HG03095 (cell line): ENCODE results near the gene ANXA7.

Experiments used
- ATAC-seq: cut with Tn5 transposase; IDR thresholded peaks from one replicate; pipeline ENCODE4 v1.9.1; 2021; ENCODE audit warnings: moderate library complexity; ENCODE audit not compliant: unreplicated experiment

The ANXA7 gene

DNA sequence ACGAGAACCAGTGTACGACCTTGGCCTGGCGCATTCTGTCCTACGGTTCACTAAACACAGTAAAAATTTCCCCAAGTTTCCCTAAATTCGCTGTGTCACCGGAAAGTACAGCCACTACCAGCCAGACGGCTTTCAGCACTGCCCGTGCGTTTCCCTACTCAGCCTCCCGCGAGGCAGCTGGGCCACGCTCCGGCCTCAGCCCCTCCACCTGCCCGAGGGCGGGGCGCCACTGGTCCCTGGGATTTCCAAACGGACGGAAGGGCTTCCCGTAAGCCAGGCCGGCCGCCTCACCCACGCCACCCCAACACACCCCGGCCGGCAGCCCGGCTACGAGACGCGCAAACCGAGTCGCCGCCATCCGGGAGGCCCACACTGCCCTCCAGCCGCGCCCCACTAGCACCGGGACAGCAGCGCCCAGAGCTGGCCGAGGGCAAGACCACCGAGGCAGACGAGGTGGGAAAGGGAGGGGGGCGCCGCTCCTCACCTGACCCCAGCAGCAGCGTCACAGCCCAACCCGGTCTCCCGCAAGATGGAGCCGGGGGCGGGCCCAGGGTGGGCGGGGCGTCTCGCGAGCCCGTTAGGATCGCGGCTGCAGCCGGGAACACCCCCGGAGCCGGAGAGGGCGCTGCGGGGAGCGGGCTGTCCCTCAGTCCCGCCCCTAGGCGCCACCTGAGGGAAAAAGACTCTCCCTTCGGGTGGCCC, at the start of gene ANXA7:
Gene ANXA7 (minus strand): TSS at position 531 of the 702 bp plus-strand sequence. CDS start 13,202 bp downstream, outside the sequence.
- peak; percentile 87 for ATAC-seq

DNA sequence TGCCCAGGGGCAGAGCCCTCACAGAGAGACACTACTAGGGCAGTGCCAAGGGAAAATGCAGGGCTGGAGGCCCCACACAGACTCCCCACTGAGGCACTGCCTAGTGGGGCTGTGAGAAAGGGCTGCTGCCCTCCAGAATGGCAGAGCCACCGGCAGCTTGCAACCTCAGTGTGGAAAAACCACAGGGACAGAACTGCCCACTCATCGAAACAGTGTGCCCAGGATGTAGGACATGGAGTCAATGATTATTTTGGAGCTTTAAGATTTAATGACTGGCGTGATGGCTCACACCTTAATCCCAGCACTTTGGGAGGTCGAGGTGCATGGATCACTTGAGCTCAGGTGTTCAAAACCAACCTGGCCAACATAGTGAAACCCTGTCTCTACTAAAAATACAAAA, 47.0 kb upstream of the ANXA7 start:
- ATAC-seq: no peak

DNA sequence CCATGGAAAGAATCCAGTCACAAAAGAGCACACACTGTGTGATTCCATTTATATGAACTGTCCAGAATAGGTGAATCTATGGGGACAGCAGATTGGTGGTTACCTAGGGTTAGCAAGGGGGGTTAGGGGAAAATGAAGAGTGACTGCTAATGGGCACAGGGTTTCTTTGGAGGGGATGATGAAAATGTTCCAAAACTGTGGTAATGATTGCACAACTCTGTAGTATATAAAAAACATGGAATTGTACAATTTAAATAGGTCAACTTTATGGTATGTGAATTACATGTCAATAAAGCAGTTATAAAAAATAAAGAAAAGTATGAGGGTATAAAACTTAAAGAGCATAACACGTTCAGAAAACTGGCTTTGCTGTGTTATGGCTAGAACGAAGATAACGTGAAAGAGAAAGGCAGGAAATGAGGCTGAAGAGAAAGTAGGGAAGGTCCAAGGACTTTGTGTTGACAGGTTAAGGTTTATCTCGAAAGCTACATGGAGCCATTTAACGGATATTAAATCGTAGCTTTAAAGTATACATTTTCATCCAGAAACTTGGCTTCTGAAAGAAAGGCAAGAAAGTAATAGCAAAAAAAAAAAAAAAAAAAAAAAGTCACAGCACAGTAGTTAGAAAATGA, 45.9 kb upstream of the ANXA7 start:
- ATAC-seq: no peak

DNA sequence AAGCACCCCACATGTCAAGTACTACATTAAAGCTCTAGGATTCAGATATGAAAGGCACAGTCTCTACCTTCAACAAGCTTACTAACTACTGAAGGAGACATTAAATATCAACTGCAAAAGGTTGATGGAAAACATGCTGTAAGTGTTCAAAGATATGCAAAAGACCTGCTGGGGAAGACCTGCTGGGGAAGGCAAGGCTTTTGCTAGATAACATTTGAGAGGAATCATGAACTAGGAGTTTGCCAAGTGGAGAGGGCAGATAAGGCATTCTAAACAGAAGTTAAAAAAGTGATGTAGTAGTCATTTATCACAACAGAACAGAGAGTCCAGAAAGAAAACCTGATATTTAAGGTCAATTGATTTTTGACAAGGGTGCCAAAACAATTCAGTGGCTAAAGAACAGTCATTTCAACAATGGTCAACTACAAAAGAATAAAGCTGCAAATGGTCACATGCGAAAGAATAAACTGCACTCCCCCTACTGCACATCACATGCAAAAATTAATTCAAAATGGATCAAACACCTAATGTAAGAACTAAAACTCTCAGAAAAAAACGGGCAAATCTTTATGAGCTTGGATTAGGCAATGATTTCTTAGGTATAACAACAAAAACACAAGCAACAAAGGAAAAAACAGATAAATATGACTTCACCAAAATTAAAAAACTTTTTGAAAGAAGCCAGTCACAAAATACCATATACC, 42.5 kb upstream of the ANXA7 start:
- no peak for ATAC-seq

DNA sequence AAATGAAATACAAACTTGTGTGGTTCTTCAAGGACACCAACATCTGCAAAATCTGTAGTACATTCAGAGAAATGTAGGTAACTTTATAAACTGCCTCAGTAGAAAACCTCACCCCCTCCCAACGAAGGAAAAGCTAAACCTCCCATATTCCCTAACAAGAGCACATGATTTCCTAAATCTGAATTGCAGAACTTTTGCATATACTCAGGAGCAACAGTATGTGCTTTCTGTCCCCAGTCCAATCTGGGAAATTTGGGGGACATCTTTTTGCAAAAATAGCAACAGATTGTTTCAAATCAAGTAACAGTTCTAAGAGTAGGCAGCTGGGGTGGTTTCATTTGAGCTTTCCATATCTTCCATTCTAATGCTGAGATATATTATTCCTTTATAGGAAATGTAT, 35.3 kb upstream of the ANXA7 start:
- ATAC-seq: no peak

DNA sequence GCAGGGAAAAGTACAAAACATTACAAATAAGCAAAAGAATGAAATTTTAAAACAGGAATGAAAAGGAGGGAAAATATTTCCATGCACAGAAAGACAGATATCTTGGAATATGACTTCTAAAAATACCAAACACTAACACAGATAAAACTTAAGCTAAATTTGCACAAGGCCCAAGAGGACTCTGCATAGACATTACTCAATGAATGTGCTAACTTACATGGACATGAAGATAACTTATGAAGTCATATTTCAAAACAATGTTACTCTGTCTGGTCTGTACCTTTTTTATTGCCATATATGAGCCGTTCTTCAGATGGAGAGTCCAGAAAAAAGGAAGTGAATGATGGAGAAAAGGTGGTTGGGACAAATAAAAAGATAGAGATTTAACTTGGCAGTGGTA, 34.5 kb upstream of the ANXA7 start:
- no peak for ATAC-seq

DNA sequence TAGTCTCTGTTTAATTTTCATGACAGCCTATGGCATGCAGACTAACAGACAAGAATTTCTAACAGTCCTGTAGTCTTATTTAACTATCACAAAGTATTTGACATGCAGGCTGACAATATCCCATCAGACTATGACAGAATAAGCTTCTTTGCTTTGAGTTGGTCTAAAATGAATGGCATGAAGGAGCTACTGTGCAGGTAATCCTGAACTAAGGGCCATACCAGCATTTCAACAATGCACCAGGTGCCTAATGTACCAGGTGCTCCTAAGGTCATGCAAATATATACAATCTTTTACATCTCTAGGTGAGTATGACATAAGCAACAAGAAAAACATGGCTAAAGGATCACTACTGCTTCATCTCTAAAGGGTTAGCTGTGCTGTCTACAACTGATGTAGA, 33.1 kb upstream of the ANXA7 start:
- ATAC-seq: no peak

DNA sequence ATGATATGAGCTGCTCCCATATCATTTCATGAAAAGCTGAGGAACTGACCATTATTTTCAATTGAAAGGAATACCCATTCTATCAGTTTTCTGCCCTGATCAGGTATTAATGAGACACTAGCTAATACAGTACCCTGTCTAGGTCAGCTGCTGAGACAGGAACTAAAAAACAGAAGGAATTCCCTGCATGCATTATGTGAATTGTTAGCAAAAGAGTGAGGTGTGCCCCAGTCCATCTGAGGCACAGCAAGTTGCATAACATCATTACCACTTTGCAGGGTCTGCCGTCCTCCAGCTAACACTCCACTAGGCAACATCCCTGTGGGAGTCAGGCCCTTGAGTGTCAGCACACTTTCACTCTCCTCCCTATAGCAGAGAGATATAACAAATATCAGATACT, 30.6 kb upstream of the ANXA7 start:
- ATAC-seq: no peak

DNA sequence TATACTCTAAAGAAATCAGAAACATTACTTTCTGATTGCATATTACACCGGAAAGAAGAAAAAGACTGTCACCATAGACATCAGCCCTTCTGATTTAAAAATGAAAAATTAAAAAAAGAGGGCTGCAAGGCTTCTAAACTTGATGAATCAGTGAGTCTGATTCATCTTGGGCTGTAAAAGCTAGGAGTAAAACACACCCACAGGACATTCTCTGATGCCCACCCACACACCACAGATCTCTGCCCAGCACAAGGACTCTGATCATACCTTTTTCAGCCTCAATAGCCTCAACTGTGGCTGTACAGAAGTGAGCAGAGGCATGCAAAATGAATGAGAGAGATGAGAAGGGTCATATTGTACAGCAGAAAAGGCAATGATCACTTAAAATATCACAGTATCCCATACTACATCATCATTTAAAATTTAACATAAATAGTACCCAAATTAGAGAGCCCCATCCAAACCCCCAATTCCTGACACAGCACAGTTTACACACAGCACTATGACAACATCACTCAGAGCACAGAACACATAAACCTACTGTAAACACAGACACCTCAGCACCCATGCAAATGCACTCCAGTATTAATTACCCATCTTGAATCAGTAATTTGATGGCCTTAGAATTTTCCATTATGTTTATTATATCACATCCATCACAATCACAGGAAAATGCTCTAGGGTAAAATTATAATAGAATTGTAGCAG, 25.9 kb upstream of the ANXA7 start:
- ATAC-seq: no peak

DNA sequence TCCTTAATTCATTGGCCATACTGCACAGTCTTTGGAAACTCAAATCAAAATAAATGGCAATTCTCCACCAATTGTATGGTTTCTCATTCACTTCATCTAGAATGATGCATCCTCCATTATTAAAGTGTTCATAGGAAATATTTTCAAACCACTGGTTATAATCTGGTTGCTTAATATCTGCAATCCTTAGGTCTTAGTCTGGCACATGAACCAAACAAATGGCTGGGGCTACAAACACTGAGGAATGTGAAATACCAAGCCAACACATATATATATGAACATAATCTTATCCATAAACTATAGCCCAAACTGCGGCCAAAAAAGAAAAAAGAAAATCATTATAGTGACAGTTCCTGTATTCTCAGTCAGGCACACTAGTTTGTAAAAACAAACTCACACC, 25.2 kb upstream of the ANXA7 start:
- no peak for ATAC-seq

DNA sequence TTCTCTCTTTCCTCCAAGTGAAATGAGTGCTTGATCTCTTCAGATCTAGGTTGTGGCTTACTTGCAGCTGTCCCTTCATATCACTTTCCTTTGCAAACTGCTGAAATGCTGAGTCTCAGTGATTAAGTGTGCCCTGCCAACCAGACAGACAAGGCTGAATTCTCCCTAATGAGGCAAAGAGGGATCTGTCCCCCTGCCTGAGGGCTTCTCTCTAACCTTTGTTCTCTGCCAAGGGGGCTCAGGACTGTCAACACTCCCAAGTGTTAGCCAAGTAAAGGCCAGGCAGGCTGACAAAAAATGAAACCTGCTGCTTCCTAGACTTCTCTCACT, 19.6 kb upstream of the ANXA7 start, which contains the start of gene MSS51:
Gene MSS51 (minus strand): TSS at position 24 of the 330 bp plus-strand sequence. CDS start 5,277 bp downstream, outside the sequence.
- ATAC-seq: no peak

DNA sequence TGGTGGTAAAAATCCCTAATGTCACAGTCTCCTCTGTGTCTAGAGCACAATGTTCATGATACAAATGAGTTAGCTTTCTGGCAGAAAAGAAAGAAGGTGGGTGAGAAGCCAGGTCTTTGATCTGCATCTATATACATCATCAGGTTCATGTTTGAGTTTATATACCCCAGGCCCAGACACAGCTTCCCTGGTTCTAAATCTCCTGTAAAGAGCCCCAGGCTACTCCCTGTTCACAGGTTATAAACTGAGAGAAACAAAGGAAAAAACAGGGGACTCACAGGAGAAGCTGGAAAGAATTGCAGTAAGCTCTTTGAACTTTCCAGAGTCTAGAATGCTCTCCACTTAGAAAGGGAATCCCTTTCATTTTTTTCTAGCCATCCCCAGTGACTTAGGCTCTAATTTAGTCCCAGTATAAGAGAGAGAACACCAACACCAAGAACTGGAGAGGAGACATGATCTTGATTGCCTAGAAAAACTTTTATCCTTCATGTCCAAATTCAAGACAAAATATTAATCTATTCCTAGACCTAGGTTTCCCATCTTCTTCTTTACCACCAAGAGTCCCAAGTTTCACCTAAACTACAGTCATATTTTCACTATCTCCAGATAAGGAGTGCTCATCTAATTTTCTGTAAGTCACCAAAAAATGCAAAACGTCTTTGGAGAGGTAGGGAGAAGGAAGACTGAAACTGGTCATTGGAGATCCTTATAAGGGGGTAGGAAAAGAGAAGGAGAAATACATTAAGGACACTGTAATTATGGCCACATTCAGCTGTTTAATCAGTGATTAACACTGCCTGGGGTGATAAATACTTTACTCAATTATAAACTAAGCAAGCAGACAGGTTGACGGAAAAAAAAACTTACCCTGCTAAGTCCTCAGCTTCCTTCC, 19.0 kb upstream of the ANXA7 start:
- ATAC-seq: no peak

DNA sequence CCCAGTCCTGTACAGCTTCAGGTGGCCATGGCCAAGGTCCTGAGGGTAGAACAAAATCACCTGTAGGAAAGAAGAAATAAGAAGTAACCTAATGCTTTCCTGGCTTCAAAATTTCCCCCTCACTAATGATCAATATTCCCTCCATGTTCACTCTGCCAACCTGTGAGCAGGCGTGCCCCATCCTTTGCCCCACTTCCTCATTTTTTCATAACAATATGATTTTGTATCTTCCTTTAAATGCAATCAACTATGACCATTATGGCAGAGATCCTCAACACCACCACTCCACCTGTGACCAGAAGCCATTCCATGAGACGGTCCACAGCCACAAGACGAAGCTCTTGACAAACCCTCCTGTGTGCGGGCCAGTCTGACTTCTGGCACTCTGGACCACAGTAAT, 12.5 kb upstream of the ANXA7 start:
- ATAC-seq: no peak

DNA sequence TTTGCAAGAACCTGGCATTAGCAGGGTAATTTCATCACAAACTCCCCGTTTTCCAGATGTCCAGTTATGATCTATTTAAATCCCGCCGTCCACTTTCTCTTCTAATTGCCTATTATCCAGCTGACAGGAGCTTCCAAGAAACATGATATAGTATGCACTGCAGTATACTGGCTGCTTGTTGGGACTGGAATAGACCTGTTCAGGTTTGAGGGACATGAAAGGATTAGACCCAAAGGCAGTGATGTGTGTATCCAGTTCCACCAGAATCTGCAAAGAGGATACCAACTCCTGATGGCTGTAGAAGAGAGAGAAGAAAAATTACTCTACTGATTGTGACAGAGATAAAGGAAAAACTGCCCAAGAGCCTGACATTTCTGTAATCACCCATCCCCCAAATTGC, 10.6 kb upstream of the ANXA7 start:
- ATAC-seq: no peak

DNA sequence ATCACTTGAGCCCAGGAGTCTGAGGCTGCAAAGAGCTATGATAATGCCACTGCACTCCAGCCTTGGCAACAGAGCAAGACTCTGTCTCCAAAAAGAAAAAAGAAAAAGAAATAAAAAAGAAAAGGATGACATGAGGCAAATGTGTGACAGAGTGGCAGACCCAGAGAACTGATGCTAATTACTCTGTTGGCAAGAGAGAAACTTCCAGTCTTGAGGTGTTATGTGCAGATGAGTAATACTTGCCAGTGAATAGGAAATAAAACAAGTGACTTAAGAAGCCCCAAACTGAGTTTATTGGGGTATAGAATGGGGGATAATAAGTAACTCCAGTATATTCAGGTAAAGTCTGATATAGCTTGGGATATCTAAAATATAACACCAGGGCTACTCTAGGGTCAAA, 9.5 kb upstream of the ANXA7 start:
- ATAC-seq: no peak

DNA sequence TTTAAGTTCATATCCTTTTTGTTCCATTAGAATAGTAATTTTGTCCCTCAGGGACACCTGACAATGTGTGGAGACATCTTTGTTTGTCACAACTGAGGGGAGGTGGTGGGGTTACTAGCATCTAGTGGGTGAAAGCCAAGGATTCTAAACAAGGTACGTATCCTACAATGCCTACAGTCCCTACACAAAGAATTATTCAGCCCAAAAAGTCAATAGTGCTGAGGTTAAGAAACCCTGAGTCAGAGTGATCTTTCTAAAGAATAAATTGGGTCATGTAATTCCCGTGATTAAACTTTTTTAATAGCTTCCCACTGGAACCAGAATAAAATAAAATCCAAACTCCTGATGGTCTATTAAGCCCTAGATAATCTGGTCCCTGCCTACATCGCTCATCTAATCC, 2.7 kb upstream of the ANXA7 start:
- ATAC-seq: no peak

DNA sequence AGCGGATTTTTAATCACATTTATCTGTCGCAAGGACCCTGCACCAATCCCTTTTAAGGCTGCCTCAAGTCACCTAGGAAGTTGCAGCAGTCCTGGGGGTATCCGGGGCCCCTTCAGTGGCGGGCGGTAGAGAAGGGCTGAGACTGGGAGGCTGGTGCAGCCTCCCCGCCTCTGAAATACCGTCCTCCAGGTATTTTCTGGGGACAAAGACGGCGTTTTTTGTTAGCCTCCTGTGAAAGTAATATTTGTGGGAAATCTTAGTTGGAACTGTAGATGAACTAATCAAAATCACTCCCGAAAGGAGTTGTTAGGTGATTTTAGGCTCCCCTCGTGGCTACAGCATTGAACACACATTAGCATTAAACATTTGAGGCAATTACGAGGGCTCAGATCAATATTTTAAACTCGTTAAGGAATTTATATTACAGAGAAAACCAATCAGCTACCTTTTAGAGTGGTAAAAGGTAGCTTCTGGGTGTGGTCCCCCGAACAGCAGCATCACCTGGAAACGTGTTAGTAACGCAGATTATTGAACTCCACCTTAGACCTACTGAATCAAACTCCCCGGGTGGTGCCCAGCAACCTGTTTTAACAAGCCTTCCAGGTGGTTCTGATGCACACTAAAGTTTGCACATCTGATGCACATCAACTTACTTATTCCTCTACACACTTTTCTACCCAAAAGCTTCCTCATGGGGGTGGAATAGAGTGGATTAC, 530 bp upstream of the ANXA7 start:
- ATAC-seq: peak; percentile 23

DNA sequence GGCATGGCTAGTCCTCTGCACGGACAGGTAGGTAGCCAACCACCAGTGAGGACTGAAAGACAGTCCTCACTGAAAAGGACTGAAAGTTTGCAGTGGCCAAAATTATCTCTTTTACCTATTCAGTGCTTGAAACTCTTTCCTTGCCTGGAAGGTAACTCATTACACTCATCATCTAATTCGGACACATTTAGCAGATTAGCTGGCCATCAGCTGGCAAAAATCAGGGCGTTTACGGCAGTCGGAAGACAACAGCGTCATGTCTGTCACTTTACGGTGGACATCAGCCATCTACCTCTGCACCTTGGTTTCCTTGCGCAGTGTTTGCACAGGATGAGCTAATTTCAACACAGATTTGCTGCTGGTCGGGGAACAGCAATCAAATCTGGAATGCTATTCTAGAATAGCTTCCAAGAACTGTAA, 740 bp downstream of the ANXA7 start:
- ATAC-seq: peak; percentile 27

DNA sequence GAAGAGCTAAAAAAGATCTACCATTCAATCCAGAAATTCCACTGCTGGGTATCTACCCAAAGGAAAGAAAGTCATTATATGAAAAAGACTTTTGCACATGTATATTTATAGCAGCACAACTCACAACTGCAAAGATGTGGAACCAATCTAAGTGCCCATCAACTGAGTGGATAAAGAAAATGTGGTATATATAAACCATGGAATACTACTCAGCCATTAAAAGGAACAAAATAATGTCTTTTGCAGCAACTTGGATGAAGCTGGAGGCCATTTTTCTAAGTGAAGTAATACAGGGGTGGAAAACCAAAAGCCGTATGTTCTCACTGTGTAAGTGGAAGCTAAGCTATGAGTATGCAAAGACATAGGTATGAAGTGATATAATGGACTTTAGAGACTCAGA, 3.0 kb downstream of the ANXA7 start:
- ATAC-seq: no peak

DNA sequence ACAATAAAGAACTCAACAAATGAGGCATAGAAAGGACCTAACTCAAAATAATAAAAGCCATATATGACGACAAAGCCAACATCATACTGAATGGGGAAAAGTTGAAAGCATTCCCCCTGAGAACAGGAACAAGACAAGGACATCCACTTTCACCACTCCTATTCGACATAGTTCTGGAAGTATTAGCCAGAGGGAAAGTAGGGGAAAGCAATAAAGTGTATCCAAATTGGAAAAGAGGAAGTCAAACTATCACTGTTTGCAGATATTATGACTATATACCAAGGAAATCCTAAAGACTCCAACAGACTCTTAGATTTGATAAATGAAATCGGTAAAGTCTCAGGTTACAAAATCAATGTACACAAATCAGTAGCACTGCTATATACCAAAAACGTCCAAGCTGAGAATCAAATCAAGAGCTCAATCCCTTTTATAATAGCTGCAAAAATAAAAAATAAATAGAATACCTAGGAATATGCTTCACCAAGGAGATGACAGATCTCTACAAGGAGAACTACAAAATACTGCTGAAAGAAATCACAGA, 4.8 kb downstream of the ANXA7 start:
- no peak for ATAC-seq
